ENCODE data around the gene ZNRF2. TPM values are rescaled to one million over a fixed set of nuclear protein-coding genes. Genes with fewer than 3 reads are reported as not detected.

The ZNRF2 gene
- total and polyA plus RNA-seq, 2 donors (not counting 3 experiments of a cell fraction or from before 2014, with no cell fraction given) = 1.4 to 5.9 TPM

GRCh38 chr7:30270921-30271320, 13.5 kb upstream of the ZNRF2 start:
- ChIA-PET CTCF (no interaction called here), POLR2A (no interaction called here)
- H3K36me3 ChIP-seq (ENCODE audit: control insufficient read depth in 2 of 2, extremely low read depth in 1 of 2, insufficient read depth in 2 of 2, low read length in 2 of 2) = no peaks in the 10 kb centered on the region
- intact Hi-C loops (cut with micrococcal nuclease) = no loop called here
- BruUV-seq (replicated peaks) = no TSS peak
- H2AFZ ChIP-seq (ENCODE audit: low read depth, low read length) = no peak overlapping the region
- FAIRE-seq = no peak
- no peaks in the 10 kb centered on the region for H3K9me1 ChIP-seq (replicated peaks; ENCODE audit: control insufficient read depth, extremely low read depth, insufficient read depth, low read length)
- TF ChIP-seq POLR2AphosphoS5 (IDR thresholded peaks at IDR 0.05; ENCODE audit: insufficient read depth, low read depth, low read length) (no peak), POLR2A (IDR thresholded peaks at IDR 0.05; ENCODE audit: low read depth, low read length) (no peak), JUN (IDR thresholded peaks at IDR 0.05; ENCODE audit: borderline replicate concordance, insufficient read depth, insufficient read length, low read depth) (no peak), GATA2 (IDR thresholded peaks at IDR 0.05; ENCODE audit: insufficient read depth, insufficient read length, low read depth, low read length) (no peak), FOS (IDR thresholded peaks at IDR 0.05; ENCODE audit: borderline replicate concordance, insufficient read depth, low read length) (no peak), MYC (IDR thresholded peaks at IDR 0.05; ENCODE audit: low read depth, low read length) (no peak), CTCF (IDR thresholded peaks at IDR 0.05; ENCODE audit: extremely low read depth in 1 of 2, insufficient read depth in 1 of 2, low read depth in 1 of 2, low read length in 2 of 2) (no peak), EZH2 (IDR thresholded peaks at IDR 0.05; ENCODE audit: borderline replicate concordance, low read depth, low read length, severe bottlenecking) (no peak), MAX (IDR thresholded peaks at IDR 0.05; ENCODE audit: insufficient read depth, insufficient read length) (no peak)
- no peak overlapping the region for H3K27ac ChIP-seq (ENCODE audit: insufficient read depth, low read depth, low read length)
- H3K79me2 ChIP-seq (ENCODE audit: control insufficient read depth, insufficient read depth, low read length) = no peaks in the 10 kb centered on the region
- H3K9me3 ChIP-seq (replicated peaks; ENCODE audit: control insufficient read depth, insufficient read depth, low read length) = no peaks in the 10 kb centered on the region
- no peak for DNase-seq (ENCODE audit: low read depth, low spot score)
- no peak overlapping the region for H3K9ac ChIP-seq (replicated peaks; ENCODE audit: extremely low read depth, insufficient read depth, low read length)
- dilution Hi-C loops (cut with MboI; ENCODE audit: extremely low pct_ligation_motif_present, low sequenced_read_pairs) = no loop called here
- H3K27me3 ChIP-seq (ENCODE audit: control insufficient read depth in 2 of 2, insufficient read depth in 2 of 2, low read length in 2 of 2) = peaks cover 7 to 14% of the 10 kb centered on the region in 2 experiments
- H3K4me2 ChIP-seq (ENCODE audit: insufficient read depth, low read length) = no peak overlapping the region
- no peaks in the 10 kb centered on the region for H4K20me1 ChIP-seq (replicated peaks; ENCODE audit: control insufficient read depth, extremely low read depth, insufficient read depth, low read length)
- no peaks in the 10 kb centered on the region for H3K4me1 ChIP-seq (ENCODE audit: control insufficient read depth, extremely low read depth, insufficient read depth, low read length)
- no peak overlapping the region for H3K4me3 ChIP-seq (replicated peaks in 1 of 3; ENCODE audit: insufficient read depth in 1 of 3, low read depth in 1 of 3, low read length in 3 of 3)

All from endothelial cell of umbilical vein (primary cell).